Mucosa of descending colon (tissue), 3 donors: Measurements from ENCODE around the gene DLEU7. TPM values are rescaled to one million over a fixed set of nuclear protein-coding genes. Genes with fewer than 3 reads are reported as not detected.

Experiments
- ATAC-seq: fragments of 200-7000 bp; cut with Tn5 transposase; one replicate; pipeline ENCODE4 v1.9.1; 2020; ENCODE audit warnings: mild to moderate bottlenecking, moderate library complexity
- DNase-seq, 3 donors: peaks; one replicate each; pipeline ENCODE4 v3.0.0-alpha.2; 2020
- H3K36me3 ChIP-seq: fragments of 200-600 bp; one replicate; pipeline ENCODE4 v1.8.0; 2021; ENCODE audit warnings: low read depth, mild to moderate bottlenecking
- H3K4me1 ChIP-seq: fragments of 200-600 bp; one replicate; pipeline ENCODE4 v1.8.0; 2021; ENCODE audit warnings: low read depth, mild to moderate bottlenecking
- H3K4me3 ChIP-seq: fragments of 200-600 bp; one replicate; pipeline ENCODE4 v1.8.0; 2021; ENCODE audit warnings: mild to moderate bottlenecking
- H3K9me3 ChIP-seq: fragments of 200-600 bp; one replicate; pipeline ENCODE4 v1.8.0; 2021; ENCODE audit warnings: mild to moderate bottlenecking
- CTCF ChIP-seq: fragments of 200-600 bp; IDR thresholded peaks from one replicate; pipeline ENCODE4 v1.8.0; 2022; ENCODE audit warnings: antibody characterized with exemption, mild to moderate bottlenecking
- intact Hi-C, 2 donors: fragments of 100-400 bp; cut with DNase I in 1 of 2; cut with micrococcal nuclease in 1 of 2; formaldehyde crosslinking; loops; one replicate each; pipeline versions ENCODE4 v1.11.0 to v1.11.1; 2022; cut with DNase I, micrococcal nuclease
- total RNA-seq, 3 donors: library from RNA; stranded (reverse); fragmentation: NEBNext Ultra II Directional in 2 of 3; extraction: Animal tissue kit (Norgen Biotek cat#: 25700) in 2 of 3; gene quantifications; one replicate each; pipeline versions ENCODE4 v1.2.1 to v1.2.4, GENCODE V29; 2021 to 2023
- donor health status: DM: no; HTN: no; CAD: no; lungs with moderate emphysema.
- donor health status: DM: no; HTN: no; CAD: no.
- donor health status: DM: no; HTN: yes; CAD: no.

Gene DLEU7
- total RNA-seq, 3 donors from 2014 or later, result 0.13 to 0.17 TPM; not detected in 1

- ATAC-seq, result no peak
- intact Hi-C loops, result no loop called here
- H3K4me1 ChIP-seq, result no peaks in the 10 kb centered on the region
- DNase-seq, result no peak
- no peaks in the 10 kb centered on the region for H3K36me3 ChIP-seq
- no peak for TF ChIP-seq CTCF
- H3K4me3 ChIP-seq, result no peak overlapping the region
- no peaks in the 10 kb centered on the region for H3K9me3 ChIP-seq
These were observed 43.7 kb upstream of the DLEU7 start for GRCh38 chr13:50887151-50887550.

- intact Hi-C loops, result no loop called here
- H3K4me3 ChIP-seq, result no peak overlapping the region
These were observed 40.8 kb upstream of the DLEU7 start for GRCh38 chr13:50884265-50884664.

GRCh38 chr13:50883728-50884127 is 40.2 kb upstream of the DLEU7 start:
- no peaks in the 10 kb centered on the region for H3K36me3 ChIP-seq
- H3K4me3 ChIP-seq, result no peak overlapping the region
- DNase-seq, result no peak
- no peak for TF ChIP-seq CTCF
- no peaks in the 10 kb centered on the region for H3K9me3 ChIP-seq
- H3K4me1 ChIP-seq, result no peaks in the 10 kb centered on the region
- ATAC-seq, result no peak
- intact Hi-C loops, result no loop called here

More at GRCh38 chr13:50884265-50884664, 40.8 kb upstream of the DLEU7 start:
- no peaks in the 10 kb centered on the region for H3K36me3 ChIP-seq
- DNase-seq (no peak), ATAC-seq (no peak)
- H3K4me1 ChIP-seq, result no peaks in the 10 kb centered on the region
- H3K9me3 ChIP-seq, result no peaks in the 10 kb centered on the region
- TF ChIP-seq CTCF, result no peak

- intact Hi-C loops, result no loop called here
- ATAC-seq, result no peak
- no peaks in the 10 kb centered on the region for H3K4me1 ChIP-seq
- no peak for TF ChIP-seq CTCF
- H3K36me3 ChIP-seq, result no peaks in the 10 kb centered on the region
- no peak for DNase-seq
- no peak overlapping the region for H3K4me3 ChIP-seq
- no peaks in the 10 kb centered on the region for H3K9me3 ChIP-seq
These were observed 39.4 kb upstream of the DLEU7 start for GRCh38 chr13:50882816-50883435.

- Histone ChIP-seq H3K4me1 (no peaks in the 10 kb centered on the region), H3K36me3 (no peaks in the 10 kb centered on the region), H3K9me3 (no peaks in the 10 kb centered on the region), H3K4me3 (no peak overlapping the region)
- ATAC-seq, result no peak
- intact Hi-C loops, result no loop called here
- no peak for TF ChIP-seq CTCF
- DNase-seq, result no peak
These were observed 30.5 kb upstream of the DLEU7 start for GRCh38 chr13:50873991-50874390.

GRCh38 chr13:50873467-50873866 is 30.0 kb upstream of the DLEU7 start:
- Histone ChIP-seq H3K9me3 (no peaks in the 10 kb centered on the region), H3K4me1 (no peaks in the 10 kb centered on the region), H3K36me3 (no peaks in the 10 kb centered on the region), H3K4me3 (no peak overlapping the region)
- intact Hi-C loops, result no loop called here
- no peak for TF ChIP-seq CTCF
- DNase-seq (no peak), ATAC-seq (no peak)
